GM19099 (cell line): ENCODE data around the gene HOXD13.

ENCODE experiments used
- POLR2A ChIP-seq: IDR thresholded peaks from 3 replicates; pipeline ENCODE4 v1.6.1; 2011; ENCODE audit warnings: low read depth; ENCODE audit not compliant: insufficient read length; ENCODE audit errors: extremely low read depth

Gene HOXD13

DNA sequence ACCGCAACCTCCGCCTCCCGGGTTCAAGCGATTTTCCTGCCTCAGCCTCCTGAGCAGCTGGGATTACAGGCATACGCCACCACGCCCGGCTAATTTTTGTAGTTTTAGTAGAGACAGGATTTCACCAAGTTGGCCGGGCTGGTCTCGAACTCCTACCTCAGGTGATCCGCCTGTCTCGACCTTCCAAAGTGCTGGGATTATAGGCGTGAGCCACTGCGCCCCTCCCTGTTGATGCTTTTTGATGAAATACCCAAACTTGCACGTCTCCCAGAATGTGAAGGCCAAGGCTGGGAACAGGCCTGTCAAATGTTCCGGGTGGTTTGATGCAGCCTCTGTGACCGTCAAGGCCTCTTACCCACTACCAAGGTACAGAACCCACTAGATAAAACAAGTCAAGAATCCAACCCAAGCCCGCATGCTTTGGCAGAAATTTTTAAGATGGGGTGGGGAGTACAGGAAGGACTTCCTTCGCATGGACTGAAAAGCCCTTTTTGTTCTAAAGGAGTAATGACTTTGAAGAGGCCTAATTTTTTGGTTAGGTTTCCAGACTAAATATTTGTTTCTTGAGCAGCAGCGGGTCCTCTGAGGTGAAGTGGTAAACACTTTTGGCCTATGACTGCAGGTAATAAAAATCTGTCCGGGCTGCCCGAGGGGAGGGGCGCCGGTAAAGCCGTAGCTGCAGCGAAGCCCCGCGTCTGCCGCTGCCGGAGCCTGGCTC, 5.0 kb upstream of the HOXD13 start:
- TF ChIP-seq POLR2A = no peak

GRCh38 chr2:176088048-176088936, 4.2 kb upstream of the HOXD13 start:
- no peak for TF ChIP-seq POLR2A

DNA sequence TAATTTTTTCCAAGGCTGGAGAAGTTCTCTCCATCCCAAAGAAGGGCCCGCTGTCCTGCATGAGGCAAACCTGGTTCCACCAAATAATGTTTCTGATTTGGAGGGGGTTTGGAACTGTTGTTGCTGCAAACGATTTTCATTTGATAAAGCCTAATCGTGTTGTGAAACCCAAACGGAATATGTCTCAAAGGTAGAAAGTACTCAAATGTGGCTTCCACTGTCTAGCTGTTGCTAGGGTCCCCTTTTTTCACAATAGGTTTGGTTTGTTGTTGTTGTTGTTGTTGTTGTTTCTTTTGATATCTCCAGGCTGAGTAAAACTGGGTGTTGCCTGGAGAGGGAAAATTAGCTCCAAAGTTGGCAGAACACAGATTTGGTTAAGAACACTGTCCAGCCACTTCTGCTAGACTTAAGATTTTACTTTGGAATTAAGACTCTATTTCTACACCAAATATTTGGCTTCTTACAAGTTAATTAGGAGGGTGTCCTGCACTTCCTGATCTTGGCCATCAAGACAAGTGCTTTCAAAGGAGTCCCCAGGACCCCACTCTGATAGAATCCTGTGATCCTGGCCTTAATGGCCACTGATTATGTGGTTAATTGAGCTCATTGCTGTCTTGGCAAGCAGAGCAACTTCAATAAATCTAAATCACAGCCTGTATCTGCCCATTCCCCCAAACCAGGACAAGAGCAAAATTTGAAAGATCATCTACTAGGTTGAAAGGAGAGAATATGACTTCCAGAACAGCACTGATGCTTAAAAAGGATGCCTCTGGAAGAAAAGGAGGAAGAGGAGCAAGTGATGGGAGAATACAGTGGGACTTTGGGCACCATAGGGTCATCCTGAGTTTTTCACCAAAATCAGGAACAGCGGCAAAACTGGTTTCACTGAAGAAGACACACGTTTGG, 3.3 kb upstream of the HOXD13 start:
- no peak for TF ChIP-seq POLR2A

GRCh38 chr2:176089843-176090395, 2.6 kb upstream of the HOXD13 start:
- TF ChIP-seq POLR2A = no peak

DNA sequence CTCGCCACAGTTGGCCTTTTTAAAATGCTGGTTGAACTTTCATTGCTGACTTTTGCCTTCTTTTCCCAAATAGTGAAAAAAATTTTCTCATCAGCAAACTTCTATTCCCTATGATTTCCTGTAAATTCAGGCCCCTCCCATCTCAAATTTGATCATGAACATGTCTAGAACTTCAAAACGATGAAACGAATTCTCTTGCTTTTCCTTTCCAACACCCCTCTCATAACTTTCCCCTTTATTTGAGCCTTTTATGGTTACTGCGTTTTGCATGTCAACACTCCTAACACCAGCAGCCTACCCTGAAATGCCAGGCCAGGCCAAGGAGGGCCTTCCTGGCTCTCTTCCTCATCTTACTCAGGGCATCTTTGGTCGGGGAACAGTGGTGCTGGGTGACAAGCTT, 1.7 kb upstream of the HOXD13 start:
- TF ChIP-seq POLR2A = no peak

- TF ChIP-seq POLR2A = no peak
Measured at GRCh38 chr2:176091329-176092258, 927 bp upstream of the HOXD13 start.

DNA sequence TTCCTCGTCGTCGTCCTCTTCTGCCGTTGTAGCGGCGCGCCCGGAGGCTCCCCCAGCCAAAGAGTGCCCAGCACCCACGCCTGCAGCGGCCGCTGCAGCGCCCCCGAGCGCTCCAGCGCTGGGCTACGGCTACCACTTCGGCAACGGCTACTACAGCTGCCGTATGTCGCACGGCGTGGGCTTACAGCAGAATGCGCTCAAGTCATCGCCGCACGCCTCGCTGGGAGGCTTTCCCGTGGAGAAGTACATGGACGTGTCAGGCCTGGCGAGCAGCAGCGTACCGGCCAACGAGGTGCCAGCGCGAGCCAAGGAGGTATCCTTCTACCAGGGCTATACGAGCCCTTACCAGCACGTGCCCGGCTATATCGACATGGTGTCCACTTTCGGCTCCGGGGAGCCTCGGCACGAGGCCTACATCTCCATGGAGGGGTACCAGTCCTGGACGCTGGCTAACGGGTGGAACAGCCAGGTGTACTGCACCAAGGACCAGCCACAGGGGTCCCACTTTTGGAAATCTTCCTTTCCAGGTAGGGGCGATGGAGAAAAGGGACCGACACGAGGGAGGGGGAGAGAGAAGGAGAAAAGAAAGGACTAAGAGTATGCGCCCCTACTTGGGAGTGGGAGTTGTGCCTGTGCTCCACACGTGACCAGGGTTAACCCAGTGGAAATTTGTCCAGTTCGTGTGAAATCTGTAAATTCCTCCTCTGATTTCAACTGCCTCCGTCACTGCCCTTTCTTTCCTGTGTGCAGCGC, 800 bp downstream of the HOXD13 start:
- no peak for TF ChIP-seq POLR2A

DNA sequence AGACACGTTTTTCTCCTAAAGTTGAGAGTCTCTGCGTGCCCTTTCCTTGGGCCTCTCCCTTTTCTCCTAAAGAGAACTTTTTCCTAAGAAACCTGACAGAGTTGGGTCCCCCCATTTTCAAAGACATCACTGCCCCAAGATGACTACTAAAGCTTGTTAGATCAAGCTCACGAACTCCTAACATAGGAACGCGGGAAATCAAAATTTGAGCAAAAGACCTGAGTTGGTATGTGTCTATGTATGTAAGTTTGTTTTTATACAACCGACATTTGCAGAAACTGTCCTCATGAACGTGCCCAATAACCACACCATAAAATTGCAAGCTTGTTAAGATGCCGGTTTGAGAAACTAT, 1.4 kb downstream of the HOXD13 start:
- no peak for TF ChIP-seq POLR2A

- TF ChIP-seq POLR2A = no peak
Measured at GRCh38 chr2:176094349-176094748, 1.8 kb downstream of the HOXD13 start.

GRCh38 chr2:176095421-176095820, 2.9 kb downstream of the HOXD13 start:
- TF ChIP-seq POLR2A = no peak

DNA sequence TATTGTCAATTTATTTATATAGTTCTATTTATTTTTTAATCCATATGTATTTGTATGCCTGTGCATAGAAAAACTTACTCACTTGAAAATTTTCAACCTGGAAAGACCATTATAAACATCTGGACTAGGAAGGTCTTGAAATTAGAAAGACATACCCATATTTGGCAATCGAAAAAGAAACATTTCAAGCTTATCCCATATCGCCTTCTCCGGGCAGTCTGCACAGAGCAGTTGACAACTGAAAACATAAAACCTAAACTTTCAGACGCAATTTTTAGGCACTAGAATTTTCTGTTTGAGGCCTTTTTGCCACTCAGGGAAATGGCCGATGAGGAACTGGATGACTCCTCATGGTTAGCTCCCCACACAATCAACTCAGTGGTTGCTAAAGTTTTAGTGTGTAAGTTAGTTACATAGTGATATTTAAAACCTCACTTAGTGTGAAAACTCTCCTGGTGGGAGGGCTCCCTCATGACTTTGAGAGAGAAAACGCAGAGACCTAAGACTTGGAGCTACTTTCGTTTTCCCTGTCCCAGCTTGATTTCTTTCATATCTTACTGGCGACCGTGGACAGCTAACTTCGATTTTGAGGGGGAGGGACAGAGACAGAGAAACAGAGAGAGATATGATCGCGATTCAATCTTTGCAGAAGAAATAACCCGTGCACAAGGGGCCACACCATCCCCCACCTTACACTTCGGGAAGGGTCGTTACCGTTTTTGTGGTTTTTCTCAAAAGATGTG, 3.9 kb downstream of the HOXD13 start:
- TF ChIP-seq POLR2A = no peak

DNA sequence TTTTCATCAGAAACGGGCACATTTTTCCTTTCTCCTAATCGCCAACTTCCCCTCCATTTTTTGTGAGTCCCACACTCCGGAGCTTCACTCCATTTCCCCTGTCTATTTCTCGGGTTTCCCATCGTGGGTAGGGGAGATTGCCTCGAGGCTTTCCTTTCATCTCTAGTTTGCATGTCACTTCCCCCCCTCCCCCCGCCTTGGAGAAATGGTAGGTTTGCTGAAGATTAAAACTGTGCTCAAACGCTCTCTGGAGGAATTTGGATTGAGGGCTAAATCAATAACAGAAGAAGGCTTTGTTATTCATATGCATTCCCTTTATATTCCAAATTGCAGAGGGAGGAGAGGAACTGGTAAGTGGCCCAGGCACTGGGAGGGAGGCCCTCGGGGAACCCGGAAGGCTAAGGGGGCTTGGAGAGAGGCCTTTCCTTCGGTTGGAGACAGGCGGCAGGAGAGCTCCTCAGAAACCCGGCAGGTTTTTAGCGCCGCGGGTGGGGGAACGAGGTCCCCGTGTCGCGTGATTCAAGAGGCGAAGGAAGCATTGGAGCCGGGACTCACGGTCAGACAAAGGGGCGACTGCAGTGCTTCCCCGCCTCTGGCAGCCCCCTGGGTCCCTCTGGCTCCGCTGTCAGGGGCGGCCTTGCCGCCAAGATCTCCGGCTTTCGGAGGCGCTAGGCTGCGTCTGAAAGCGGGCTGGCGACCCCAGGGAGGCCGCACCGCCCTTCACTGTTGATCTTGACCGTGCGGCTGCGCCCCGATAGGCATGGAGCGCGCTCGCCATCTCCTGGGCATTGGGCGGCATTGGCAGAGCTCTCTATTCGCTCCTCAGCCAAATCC, 4.7 kb downstream of the HOXD13 start:
- no peak for TF ChIP-seq POLR2A
